Measurements from ENCODE around the gene CTNND2.

DNA sequence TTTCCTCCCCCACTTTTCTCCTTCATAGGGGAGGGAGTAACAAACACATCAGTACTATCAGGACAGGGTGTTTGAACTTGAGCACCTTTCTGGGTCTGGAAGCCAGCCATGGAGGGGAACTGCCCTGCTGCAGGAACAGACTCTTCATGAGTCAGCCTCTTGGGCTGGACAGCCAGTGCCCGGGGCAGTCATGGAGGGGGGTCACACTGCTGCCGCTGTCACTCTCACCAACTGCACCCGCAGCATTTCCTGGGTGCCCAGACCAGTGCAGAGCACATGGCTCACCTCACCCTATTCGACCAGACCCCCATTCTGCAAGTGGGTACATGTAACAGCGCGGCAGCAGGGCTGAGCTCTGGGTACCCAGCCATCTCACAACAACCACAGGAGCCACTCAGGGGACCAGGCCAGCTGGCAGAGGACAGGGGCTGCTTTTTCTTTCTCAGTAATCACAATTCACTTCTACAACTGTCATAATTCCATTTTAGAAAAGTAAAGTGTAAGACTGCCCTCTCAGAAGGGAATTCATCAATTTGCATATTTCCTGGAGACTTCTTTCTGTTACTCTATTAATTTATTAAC lies 118.4 kb downstream of the CTNND2 start:
- TF ChIP-seq, protein P1, sequence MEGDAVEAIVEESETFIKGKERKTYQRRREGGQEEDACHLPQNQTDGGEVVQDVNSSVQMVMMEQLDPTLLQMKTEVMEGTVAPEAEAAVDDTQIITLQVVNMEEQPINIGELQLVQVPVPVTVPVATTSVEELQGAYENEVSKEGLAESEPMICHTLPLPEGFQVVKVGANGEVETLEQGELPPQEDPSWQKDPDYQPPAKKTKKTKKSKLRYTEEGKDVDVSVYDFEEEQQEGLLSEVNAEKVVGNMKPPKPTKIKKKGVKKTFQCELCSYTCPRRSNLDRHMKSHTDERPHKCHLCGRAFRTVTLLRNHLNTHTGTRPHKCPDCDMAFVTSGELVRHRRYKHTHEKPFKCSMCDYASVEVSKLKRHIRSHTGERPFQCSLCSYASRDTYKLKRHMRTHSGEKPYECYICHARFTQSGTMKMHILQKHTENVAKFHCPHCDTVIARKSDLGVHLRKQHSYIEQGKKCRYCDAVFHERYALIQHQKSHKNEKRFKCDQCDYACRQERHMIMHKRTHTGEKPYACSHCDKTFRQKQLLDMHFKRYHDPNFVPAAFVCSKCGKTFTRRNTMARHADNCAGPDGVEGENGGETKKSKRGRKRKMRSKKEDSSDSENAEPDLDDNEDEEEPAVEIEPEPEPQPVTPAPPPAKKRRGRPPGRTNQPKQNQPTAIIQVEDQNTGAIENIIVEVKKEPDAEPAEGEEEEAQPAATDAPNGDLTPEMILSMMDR (IDR thresholded peaks at IDR 0.05): no peak
- no peak for TF ChIP-seq POLR2A (IDR thresholded peaks at IDR 0.05)
